H1 (cell line): ENCODE data around the gene CRACDL.

ENCODE experiments used
- CEBPB ChIP-seq: IDR thresholded peaks from 2 replicates; pipeline ENCODE4 v1.6.1; 2012; ENCODE audit warnings: low read depth, low read length
- EGR1 ChIP-seq: IDR thresholded peaks from 2 replicates; pipeline ENCODE4 v1.6.1; 2011; ENCODE audit warnings: low read depth, low read length, borderline replicate concordance
- EP300 ChIP-seq, 2 experiments: IDR thresholded peaks; 1 replicate in 1 of 2; 2 replicates in 1 of 2; pipeline ENCODE4 v1.6.1; 2011 to 2012; ENCODE audit warnings: low read depth in 2 of 2, low read length in 2 of 2, mild to moderate bottlenecking in 2 of 2, borderline replicate concordance in 1 of 2, inconsistent platforms in 1 of 2, moderate library complexity in 1 of 2
- EZH2 ChIP-seq: fragments of 200-600 bp; sonication (generic); IDR thresholded peaks from 2 replicates; pipeline ENCODE4 v1.7.1; 2012; ENCODE audit warnings: low read depth, mild to moderate bottlenecking, moderate library complexity, low read length, inconsistent platforms; ENCODE audit not compliant: severe bottlenecking
- JUND ChIP-seq: IDR thresholded peaks from 2 replicates; pipeline ENCODE4 v1.6.1; 2011; ENCODE audit warnings: mild to moderate bottlenecking, improper control_type of control experiment, low read length
- POLR2A ChIP-seq, 2 experiments: IDR thresholded peaks; 1 replicate in 1 of 2; 2 replicates in 1 of 2; pipeline ENCODE4 v1.6.1; 2011; ENCODE audit warnings: low read depth in 2 of 2, low read length in 2 of 2, mild to moderate bottlenecking in 2 of 2; ENCODE audit errors: control extremely low read depth in 1 of 2
- POLR2AphosphoS5 ChIP-seq: IDR thresholded peaks from 2 replicates; pipeline ENCODE4 v1.6.1; 2011; ENCODE audit warnings: low read depth, low read length
- SP4 ChIP-seq: IDR thresholded peaks from 2 replicates; pipeline ENCODE4 v1.6.1; 2012; ENCODE audit warnings: low read length, inconsistent platforms
- YY1 ChIP-seq: IDR thresholded peaks from 2 replicates; pipeline ENCODE4 v1.6.1; 2011; ENCODE audit warnings: low read depth, mild to moderate bottlenecking, low read length
- TF ChIP-seq, protein P1 (sequence below): IDR thresholded peaks from 2 replicates; pipeline ENCODE4 v1.6.1; 2012; ENCODE audit warnings: low read length, inconsistent platforms
- TF ChIP-seq, protein P2 (sequence below): IDR thresholded peaks from 2 replicates; pipeline ENCODE4 v1.6.1; 2011; ENCODE audit warnings: low read depth, mild to moderate bottlenecking, low read length; ENCODE audit not compliant: insufficient read depth
- TF ChIP-seq, protein P3 (sequence below), 3 experiments: IDR thresholded peaks; 1 replicate in 2 of 3; 2 replicates in 1 of 3; pipeline versions ENCODE4 v1.5.1 to v1.6.1; 2011; ENCODE audit warnings: low read length in 3 of 3, mild to moderate bottlenecking in 3 of 3, inconsistent platforms in 2 of 3, low read depth in 1 of 3, moderate library complexity in 1 of 3; ENCODE audit not compliant: insufficient read depth in 1 of 3; ENCODE audit errors: control extremely low read depth in 1 of 3

- TF ChIP-seq POLR2AphosphoS5: no peak
- TF ChIP-seq JUND: no peak
- no peak for TF ChIP-seq EGR1
- TF ChIP-seq, protein P1, sequence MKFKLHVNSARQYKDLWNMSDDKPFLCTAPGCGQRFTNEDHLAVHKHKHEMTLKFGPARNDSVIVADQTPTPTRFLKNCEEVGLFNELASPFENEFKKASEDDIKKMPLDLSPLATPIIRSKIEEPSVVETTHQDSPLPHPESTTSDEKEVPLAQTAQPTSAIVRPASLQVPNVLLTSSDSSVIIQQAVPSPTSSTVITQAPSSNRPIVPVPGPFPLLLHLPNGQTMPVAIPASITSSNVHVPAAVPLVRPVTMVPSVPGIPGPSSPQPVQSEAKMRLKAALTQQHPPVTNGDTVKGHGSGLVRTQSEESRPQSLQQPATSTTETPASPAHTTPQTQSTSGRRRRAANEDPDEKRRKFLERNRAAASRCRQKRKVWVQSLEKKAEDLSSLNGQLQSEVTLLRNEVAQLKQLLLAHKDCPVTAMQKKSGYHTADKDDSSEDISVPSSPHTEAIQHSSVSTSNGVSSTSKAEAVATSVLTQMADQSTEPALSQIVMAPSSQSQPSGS: no peak
- TF ChIP-seq YY1: no peak
- TF ChIP-seq, protein P2, sequence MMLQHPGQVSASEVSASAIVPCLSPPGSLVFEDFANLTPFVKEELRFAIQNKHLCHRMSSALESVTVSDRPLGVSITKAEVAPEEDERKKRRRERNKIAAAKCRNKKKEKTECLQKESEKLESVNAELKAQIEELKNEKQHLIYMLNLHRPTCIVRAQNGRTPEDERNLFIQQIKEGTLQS: no peak
- no peak for TF ChIP-seq POLR2A (IDR thresholded peaks at IDR 0.05; ENCODE audit: control extremely low read depth in 1 of 2, low read depth in 2 of 2, low read length in 2 of 2)
- no peak for TF ChIP-seq EZH2
- TF ChIP-seq, protein P3, sequence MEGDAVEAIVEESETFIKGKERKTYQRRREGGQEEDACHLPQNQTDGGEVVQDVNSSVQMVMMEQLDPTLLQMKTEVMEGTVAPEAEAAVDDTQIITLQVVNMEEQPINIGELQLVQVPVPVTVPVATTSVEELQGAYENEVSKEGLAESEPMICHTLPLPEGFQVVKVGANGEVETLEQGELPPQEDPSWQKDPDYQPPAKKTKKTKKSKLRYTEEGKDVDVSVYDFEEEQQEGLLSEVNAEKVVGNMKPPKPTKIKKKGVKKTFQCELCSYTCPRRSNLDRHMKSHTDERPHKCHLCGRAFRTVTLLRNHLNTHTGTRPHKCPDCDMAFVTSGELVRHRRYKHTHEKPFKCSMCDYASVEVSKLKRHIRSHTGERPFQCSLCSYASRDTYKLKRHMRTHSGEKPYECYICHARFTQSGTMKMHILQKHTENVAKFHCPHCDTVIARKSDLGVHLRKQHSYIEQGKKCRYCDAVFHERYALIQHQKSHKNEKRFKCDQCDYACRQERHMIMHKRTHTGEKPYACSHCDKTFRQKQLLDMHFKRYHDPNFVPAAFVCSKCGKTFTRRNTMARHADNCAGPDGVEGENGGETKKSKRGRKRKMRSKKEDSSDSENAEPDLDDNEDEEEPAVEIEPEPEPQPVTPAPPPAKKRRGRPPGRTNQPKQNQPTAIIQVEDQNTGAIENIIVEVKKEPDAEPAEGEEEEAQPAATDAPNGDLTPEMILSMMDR (IDR thresholded peaks at IDR 0.05; ENCODE audit: control extremely low read depth in 1 of 3, insufficient read depth in 1 of 3, low read depth in 1 of 3, low read length in 3 of 3): no peak
- TF ChIP-seq EP300 (IDR thresholded peaks at IDR 0.05; ENCODE audit: borderline replicate concordance in 1 of 2, low read depth in 2 of 2, low read length in 2 of 2): no peak
- no peak for TF ChIP-seq CEBPB
- TF ChIP-seq SP4: no peak
Measured at GRCh38 chr2:98937906-98938305, 1.9 kb upstream of the CRACDL start.
